K562 (cell line): ENCODE results near the gene FOSL1. TPM values are rescaled to one million over a fixed set of nuclear protein-coding genes. Genes with fewer than 3 reads are reported as not detected.
A peak's percentile ranks its signal among the peaks of the same experiment; 100 is the strongest.

ENCODE experiments used
- CSDE1 ChIP-seq, 2 experiments: fragments of 450-650 bp; IDR thresholded peaks; 2 replicates each; pipeline ENCODE4 v1.6.1; 2016; ENCODE audit warnings: mild to moderate bottlenecking in 1 of 2
- DDX20 ChIP-seq: fragments of 450-650 bp; IDR thresholded peaks from 2 replicates; pipeline ENCODE4 v1.6.1; 2016; ENCODE audit warnings: missing genetic modification characterization, low read depth, mild to moderate bottlenecking, missing compliant biosample characterization, moderate library complexity
- ETV6 ChIP-seq, 3 experiments: fragments of 150-350 bp in 1 of 3; sonication (generic) in 1 of 3; formaldehyde crosslinking in 1 of 3; IDR thresholded peaks; 2 replicates each; pipeline versions ENCODE4 v1.6.1 to v1.8.0; 2014 to 2022; ENCODE audit warnings: borderline replicate concordance in 2 of 3, low read depth in 2 of 3, antibody characterized with exemption in 1 of 3, low read length in 1 of 3, mild to moderate bottlenecking in 1 of 3, missing genetic modification reagents in 1 of 3
- KHSRP ChIP-seq: fragments of 450-650 bp; IDR thresholded peaks from 2 replicates; pipeline ENCODE4 v1.6.1; 2017
- LARP7 ChIP-seq: fragments of 450-650 bp; IDR thresholded peaks from 2 replicates; pipeline ENCODE4 v1.6.1; 2016
- MAFF ChIP-seq: IDR thresholded peaks from 2 replicates; pipeline ENCODE4 v1.6.1; 2012; ENCODE audit warnings: low read length, improper control_type of control experiment
- MBD1 ChIP-seq: fragments of 250-450 bp; sonication (Bioruptor Pico); IDR thresholded peaks from 2 replicates; pipeline ENCODE4 v1.8.0; 2022; ENCODE audit warnings: inconsistent platforms
- NR0B1 ChIP-seq: fragments of 450-650 bp; IDR thresholded peaks from one replicate; pipeline ENCODE4 v1.6.1; 2018; ENCODE audit warnings: mild to moderate bottlenecking, moderate library complexity; ENCODE audit not compliant: partially characterized antibody
- PTRF ChIP-seq: fragments of 450-650 bp; IDR thresholded peaks from 2 replicates; pipeline ENCODE4 v1.6.1; 2016; ENCODE audit warnings: mild to moderate bottlenecking, missing genetic modification characterization, missing compliant biosample characterization
- RBFOX2 ChIP-seq: fragments of 200-400 bp; formaldehyde crosslinking; IDR thresholded peaks from 2 replicates; pipeline ENCODE4 v1.6.1; 2017; ENCODE audit warnings: low read depth, mild to moderate bottlenecking, low read length, moderate library complexity
- RBM25 ChIP-seq: fragments of 200-400 bp; formaldehyde crosslinking; IDR thresholded peaks from 2 replicates; pipeline ENCODE4 v1.6.1; 2018; ENCODE audit warnings: low read length, low read depth, moderate library complexity; ENCODE audit not compliant: severe bottlenecking
- RNF2 ChIP-seq: sonication (generic); IDR thresholded peaks from 2 replicates; pipeline ENCODE4 v1.6.1; 2016
- SMARCB1 ChIP-seq: IDR thresholded peaks from 2 replicates; pipeline ENCODE4 v1.6.1; 2011; ENCODE audit warnings: improper control_type of control experiment, low read depth; ENCODE audit not compliant: insufficient read length
- SP2 ChIP-seq: IDR thresholded peaks from 2 replicates; pipeline ENCODE4 v1.6.1; 2011; ENCODE audit warnings: mild to moderate bottlenecking, low read depth, low read length, moderate library complexity; ENCODE audit not compliant: poor library complexity, severe bottlenecking; ENCODE audit errors: extremely low read depth
- SRSF1 ChIP-seq: fragments of 200-400 bp; formaldehyde crosslinking; IDR thresholded peaks from 2 replicates; pipeline ENCODE4 v1.6.1; 2017; ENCODE audit warnings: mild to moderate bottlenecking, low read depth, low read length, moderate library complexity
- TEAD4 ChIP-seq, 2 experiments: sonication (generic) in 1 of 2; formaldehyde crosslinking in 1 of 2; IDR thresholded peaks; 2 replicates each; pipeline versions ENCODE4 v1.6.1 to v1.8.0; 2012 to 2022; ENCODE audit warnings: borderline replicate concordance in 1 of 2, inconsistent platforms in 1 of 2, low read length in 1 of 2, mild to moderate bottlenecking in 1 of 2, missing genetic modification reagents in 1 of 2
- TFE3 ChIP-seq: fragments of 450-650 bp; formaldehyde crosslinking; IDR thresholded peaks from 2 replicates; pipeline ENCODE4 v1.4.0; 2020; ENCODE audit warnings: mild to moderate bottlenecking, mixed read lengths
- TRIM28 ChIP-seq: fragments of 450-650 bp; IDR thresholded peaks from 2 replicates; pipeline ENCODE4 v1.6.1; 2017
- ZFP30 ChIP-seq: fragments of 250-450 bp; sonication (Bioruptor Pico); IDR thresholded peaks from 2 replicates; pipeline ENCODE4 v1.8.0; 2022; ENCODE audit warnings: moderate library complexity, mild to moderate bottlenecking, inconsistent platforms, borderline replicate concordance
- ZNF121 ChIP-seq: sonication (generic); formaldehyde crosslinking; conservative IDR thresholded peaks from 2 replicates; pipeline ENCODE4 v1.8.0; 2022; ENCODE audit warnings: missing genetic modification reagents
- ZNF197 ChIP-seq: fragments of 200-800 bp; sonication (Bioruptor generic); IDR thresholded peaks from 2 replicates; pipeline ENCODE4 v1.6.1; 2016; ENCODE audit warnings: low read depth, missing genetic modification characterization, missing compliant biosample characterization
- ZNF232 ChIP-seq: sonication (generic); formaldehyde crosslinking; IDR thresholded peaks from 2 replicates; pipeline ENCODE4 v1.8.0; 2022; ENCODE audit warnings: mild to moderate bottlenecking, missing genetic modification reagents
- ZNF324 ChIP-seq: fragments of 250-450 bp; sonication (Bioruptor Pico); IDR thresholded peaks from 2 replicates; pipeline ENCODE4 v1.4.0; 2020; ENCODE audit warnings: mild to moderate bottlenecking
- ZNF445 ChIP-seq: fragments of 250-450 bp; sonication (Bioruptor Pico); IDR thresholded peaks from 2 replicates; pipeline ENCODE4 v1.4.0; 2020; ENCODE audit warnings: low read depth, mild to moderate bottlenecking, moderate library complexity
- ZNF778 ChIP-seq: fragments of 450-650 bp; formaldehyde crosslinking; IDR thresholded peaks from 2 replicates; pipeline ENCODE4 v1.4.0; 2020; ENCODE audit warnings: mild to moderate bottlenecking, moderate library complexity
- polyA plus RNA-seq, 8 experiments: library from polyadenylated mRNA; depleted of rRNA in 4 of 8; stranded (reverse) in 5 of 8; unstranded in 3 of 8; fragments of >200 nt; fragmentation: Nextera tagmentation in 2 of 8; fragmentation: Illumina TruSeq in 1 of 8; extraction: Ambion mirVana in 2 of 8; extraction: Trizol in 1 of 8; gene quantifications; 2 replicates each; pipeline versions ENCODE4 v1.2.1 to v1.2.3, GENCODE V29; 2011 to 2014; ENCODE audit warnings: inconsistent platforms in 1 of 8, missing spikeins in 1 of 8
- total RNA-seq, 7 experiments: library from RNA; depleted of rRNA in 6 of 7; stranded (reverse); fragments of >200 nt in 6 of 7; fragmentation: Illumina TruSeq in 2 of 7; extraction: Trizol in 2 of 7; gene quantifications; 2 replicates each; pipeline versions ENCODE4 v1.2.1 to v1.2.3, GENCODE V29; 2011 to 2021; ENCODE audit warnings: low replicate concordance in 1 of 7

FOSL1 gene
- total and polyA plus RNA-seq, 9 of the 15 experiments (the other 6 are each of a cell fraction or from before 2014, with no cell fraction given): 3.5 to 39.6 (median 10.0) TPM

- no peak for TF ChIP-seq MBD1 (CRISPR knock-in tag)
- no peak for TF ChIP-seq DDX20 (tag)
- no peak for TF ChIP-seq ZNF445 (CRISPR knock-in tag)
- no peak for TF ChIP-seq ZNF232 (CRISPR knock-in tag)
- no peak for TF ChIP-seq TEAD4 (IDR thresholded peaks at IDR 0.05; ENCODE audit: low read length)
- no peak for TF ChIP-seq TEAD4 (CRISPR knock-in tag; IDR thresholded peaks at IDR 0.05; ENCODE audit: borderline replicate concordance)
- no peak for TF ChIP-seq ZNF197 (CRISPR knock-in tag)
- TF ChIP-seq RNF2: peak; percentile 91
- TF ChIP-seq ZNF121 (CRISPR knock-in tag): no peak
- TF ChIP-seq SMARCB1: no peak
- 0 out of 2 replicates have a peak, but pooled peaks have one; percentile 12 for TF ChIP-seq TRIM28
- no peak for TF ChIP-seq CSDE1 (IDR thresholded peaks at IDR 0.05)
- TF ChIP-seq ZFP30 (CRISPR knock-in tag): no peak
- TF ChIP-seq SP2: no peak
- no peak for TF ChIP-seq ETV6 (IDR thresholded peaks at IDR 0.05; ENCODE audit: borderline replicate concordance in 1 of 2, low read depth in 2 of 2, low read length in 1 of 2)
- TF ChIP-seq ETV6 (CRISPR knock-in tag; IDR thresholded peaks at IDR 0.05; ENCODE audit: borderline replicate concordance): no peak
- TF ChIP-seq NR0B1: no peak
- no peak for TF ChIP-seq ZNF324
- peak; percentile 47; the same call in 1 of the 2 replicates for TF ChIP-seq SRSF1
- TF ChIP-seq TFE3: no peak; the same call in 1 of the 2 replicates
- TF ChIP-seq RBM25: no peak
- TF ChIP-seq PTRF (tag): no peak
- peak; percentile 98 for TF ChIP-seq RBFOX2
- no peak for TF ChIP-seq ZNF778 (CRISPR knock-in tag)
- peak; percentile 13; the same call in 1 of the 2 replicates for TF ChIP-seq MAFF
- TF ChIP-seq LARP7: 0 out of 2 replicates have a peak, but pooled peaks have one; percentile 63
- no peak for TF ChIP-seq KHSRP
Measured at GRCh38 chr11:65899356-65900124, 648 bp downstream of the FOSL1 start (continued).
